Endometrial microvascular endothelial cells (primary cell): ENCODE data around the gene MX2. TPM values are rescaled to one million over a fixed set of nuclear protein-coding genes. Genes with fewer than 3 reads are reported as not detected.
"Not testable (repeated sequence)": the region's sequence is repeated elsewhere in the genome, so short reads cannot be mapped to it uniquely, and the experiment has no call there.

Experiments used
- in situ Hi-C: cut with HindIII; loops from 2 replicates; pipeline ENCODE4 v1.10.0; 2017; ENCODE audit warnings: low sequenced_read_pairs, low pct_unique_long_range_greater_than_20kb; ENCODE audit errors: inconsistent ontology term
- total RNA-seq: library from RNA; depleted of rRNA; stranded (reverse); fragments of >200 nt; gene quantifications from one replicate; pipeline ENCODE4 v1.2.3, GENCODE V29; 2015; ENCODE audit errors: inconsistent ontology term

The MX2 gene, protein sequence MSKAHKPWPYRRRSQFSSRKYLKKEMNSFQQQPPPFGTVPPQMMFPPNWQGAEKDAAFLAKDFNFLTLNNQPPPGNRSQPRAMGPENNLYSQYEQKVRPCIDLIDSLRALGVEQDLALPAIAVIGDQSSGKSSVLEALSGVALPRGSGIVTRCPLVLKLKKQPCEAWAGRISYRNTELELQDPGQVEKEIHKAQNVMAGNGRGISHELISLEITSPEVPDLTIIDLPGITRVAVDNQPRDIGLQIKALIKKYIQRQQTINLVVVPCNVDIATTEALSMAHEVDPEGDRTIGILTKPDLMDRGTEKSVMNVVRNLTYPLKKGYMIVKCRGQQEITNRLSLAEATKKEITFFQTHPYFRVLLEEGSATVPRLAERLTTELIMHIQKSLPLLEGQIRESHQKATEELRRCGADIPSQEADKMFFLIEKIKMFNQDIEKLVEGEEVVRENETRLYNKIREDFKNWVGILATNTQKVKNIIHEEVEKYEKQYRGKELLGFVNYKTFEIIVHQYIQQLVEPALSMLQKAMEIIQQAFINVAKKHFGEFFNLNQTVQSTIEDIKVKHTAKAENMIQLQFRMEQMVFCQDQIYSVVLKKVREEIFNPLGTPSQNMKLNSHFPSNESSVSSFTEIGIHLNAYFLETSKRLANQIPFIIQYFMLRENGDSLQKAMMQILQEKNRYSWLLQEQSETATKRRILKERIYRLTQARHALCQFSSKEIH
- 5.2 TPM for total RNA-seq

DNA sequence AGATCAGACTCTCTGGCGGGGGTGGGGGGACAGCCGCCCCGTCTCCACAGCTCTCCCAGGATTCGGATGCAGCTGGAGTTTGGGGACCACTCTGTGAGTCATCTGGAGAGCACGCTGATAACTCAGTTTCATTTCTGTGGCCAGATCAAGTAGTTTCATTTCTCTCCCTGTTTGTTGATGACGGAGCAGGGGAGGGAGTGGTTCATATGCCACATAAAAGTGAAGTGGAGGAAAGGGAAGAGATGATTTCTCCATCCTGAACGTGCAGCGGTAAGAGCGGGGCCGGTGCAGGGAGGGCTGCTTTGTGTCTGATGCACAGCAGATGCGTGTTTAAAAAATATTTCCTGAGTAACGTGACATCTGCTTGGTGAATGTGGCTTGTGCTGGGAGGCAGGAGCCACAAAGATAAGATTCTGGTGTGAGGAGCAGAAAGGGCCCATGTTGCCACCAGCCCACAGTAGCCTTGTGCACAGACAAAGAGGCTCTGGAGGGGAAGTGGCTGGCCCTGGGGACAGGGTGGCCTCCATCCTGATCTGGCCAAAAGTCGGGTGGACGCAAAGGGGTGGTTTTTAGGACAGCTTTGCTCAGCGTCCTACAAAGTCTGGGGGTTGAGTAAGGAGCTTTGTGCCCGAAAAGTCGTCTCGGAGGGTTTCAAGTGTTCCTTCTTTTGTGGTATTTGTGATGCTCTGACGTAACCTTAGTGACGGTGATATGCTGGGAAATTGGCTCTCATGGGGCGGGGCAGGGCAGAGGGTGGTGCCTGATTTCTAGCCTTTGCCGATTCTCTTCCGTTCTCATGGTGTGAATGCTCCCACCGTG lies at the start of gene MX2:
TSS of gene MX2 (plus strand) at position 242 of the 819 bp plus-strand sequence. CDS start 14,880 bp downstream, outside the sequence.
- in situ Hi-C loops = no loop called here

DNA sequence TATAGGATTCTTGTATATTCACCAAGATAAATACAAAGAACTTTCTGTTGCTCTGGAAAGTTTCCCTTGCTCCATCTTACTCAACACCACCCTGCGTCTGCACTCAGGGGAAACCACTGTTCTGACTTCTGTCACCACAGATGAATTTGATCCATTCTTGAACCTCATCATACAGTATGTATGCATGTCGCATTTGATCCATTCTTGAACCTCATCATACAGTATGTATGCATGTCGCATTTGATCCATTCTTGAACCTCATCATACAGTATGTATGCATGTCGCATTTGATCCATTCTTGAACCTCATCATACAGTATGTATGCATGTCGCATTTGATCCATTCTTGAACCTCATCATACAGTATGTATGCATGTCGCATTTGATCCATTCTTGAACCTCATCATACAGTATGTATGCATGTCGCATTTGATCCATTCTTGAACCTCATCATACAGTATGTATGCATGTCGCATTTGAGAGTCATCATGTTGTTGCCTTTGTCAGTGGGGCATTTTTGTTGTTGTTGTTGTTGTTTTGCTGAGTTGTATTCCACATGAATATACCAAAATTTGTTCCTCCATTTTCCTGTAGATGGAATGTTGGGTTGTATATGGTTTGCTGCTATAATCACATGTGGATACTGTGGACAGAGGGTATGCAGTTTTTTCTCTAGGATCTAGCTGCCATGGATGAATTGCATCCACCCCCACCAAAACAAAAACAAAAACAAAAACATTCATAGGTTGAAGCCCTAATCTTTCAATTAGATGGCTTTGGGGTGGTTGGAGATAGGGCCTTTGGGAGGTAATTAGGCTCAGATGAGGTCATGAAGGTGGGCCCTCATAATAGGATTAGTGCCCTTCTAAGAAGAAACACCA lies 48.3 kb upstream of the MX2 start:
- in situ Hi-C loops = not testable (repeated sequence)

DNA sequence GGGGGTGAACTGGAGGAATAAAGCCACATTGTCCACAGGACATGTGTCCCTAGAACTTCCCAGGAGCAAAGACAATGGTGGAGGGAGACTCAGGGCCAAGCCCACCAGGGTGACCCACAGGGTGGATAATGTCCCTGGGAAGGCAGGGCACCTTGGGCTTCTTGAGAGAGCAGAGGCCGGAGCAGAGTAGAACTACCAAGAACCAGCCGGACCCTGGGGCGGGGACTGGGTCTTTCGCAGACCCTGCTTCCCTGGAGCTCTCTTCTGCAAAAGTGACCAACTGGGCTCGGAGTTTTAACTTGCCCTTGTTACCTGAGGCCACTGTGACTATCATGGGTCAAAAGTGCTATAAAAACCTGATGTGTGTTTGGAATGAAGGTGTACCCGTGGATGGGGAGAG lies 46.1 kb upstream of the MX2 start:
- in situ Hi-C loops = no loop called here

DNA sequence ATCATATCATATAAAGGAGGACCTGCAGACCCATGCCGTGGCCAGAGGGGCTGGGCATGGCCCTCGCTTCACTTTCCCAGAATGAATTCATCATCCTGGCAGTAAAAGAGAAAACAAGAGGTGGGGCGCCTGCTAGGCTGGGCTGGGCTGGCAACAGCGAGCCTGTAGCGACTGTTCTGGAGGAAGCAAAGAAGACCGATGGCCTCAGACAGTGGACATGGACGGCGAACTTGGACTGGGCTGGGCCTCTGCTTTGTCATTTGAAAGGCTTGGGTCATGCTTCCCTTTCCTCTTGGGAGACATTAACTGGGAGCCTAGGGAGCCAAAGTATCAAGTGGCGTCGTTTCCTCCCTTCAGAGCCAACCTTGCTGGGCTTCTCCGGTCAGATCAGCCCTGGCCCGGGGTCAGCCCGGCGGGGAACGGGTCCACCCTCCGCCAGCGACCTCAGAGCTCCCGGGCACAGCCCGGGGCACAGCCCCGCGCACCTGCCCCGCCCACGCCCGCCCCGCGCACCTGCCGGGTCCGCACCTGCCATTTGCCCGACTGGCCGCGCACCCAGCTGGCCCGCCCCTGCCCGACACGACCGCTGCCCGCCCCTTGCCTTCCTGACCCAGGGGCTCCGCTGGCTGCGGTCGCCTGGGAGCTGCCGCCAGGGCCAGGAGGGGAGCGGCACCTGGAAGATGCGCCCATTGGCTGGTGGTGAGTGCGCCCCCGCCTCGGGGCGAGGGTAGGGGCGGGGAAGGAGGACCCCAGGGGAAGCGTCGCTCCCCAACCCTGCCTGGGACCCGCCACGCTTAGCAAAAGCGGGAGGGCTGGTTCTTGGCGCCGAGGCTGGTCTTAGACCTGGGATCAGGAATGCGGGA lies 45.4 kb upstream of the MX2 start, which contains the start of gene FAM3B:
TSS of gene FAM3B (plus strand) at position 602 of the 863 bp plus-strand sequence. CDS start at position 681, 79 bp downstream.
- in situ Hi-C loops = no loop called here

DNA sequence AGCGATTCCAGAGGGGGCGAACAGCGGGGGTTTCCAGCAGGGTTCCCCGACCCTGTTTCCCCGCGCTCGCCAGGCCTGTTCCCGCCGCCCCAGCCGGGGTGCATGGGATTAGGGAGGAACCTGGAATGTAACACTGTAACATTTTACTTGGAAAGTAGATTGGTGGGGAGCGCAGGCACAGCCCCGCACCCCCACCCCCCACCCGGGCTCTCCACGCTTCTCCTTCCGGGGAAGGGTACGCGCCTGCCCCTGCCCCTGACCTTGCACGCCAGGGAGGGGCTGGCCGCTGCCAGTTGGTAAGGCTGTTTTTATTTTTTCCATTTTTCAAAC lies 44.8 kb upstream of the MX2 start:
- in situ Hi-C loops = no loop called here

DNA sequence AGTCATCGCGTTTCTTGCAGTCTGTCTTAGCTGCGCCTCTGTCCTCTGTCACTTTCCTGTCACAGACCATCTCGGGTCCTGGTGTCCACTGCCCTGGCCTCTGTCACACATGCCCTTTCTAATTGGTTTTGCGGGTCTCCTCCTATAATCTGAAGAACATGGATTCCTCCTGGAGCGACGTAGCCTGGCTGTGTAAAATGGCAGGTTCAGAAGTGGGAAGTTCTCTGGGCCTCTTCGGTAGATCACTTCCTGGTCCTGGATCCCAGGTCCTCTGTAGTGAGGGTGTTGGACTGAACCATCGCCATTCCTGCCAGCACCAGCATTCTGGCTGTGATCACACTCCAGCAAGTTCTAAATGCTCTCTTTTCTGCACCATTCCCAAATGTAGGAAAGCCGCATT lies 44.4 kb upstream of the MX2 start:
- in situ Hi-C loops = no loop called here

DNA sequence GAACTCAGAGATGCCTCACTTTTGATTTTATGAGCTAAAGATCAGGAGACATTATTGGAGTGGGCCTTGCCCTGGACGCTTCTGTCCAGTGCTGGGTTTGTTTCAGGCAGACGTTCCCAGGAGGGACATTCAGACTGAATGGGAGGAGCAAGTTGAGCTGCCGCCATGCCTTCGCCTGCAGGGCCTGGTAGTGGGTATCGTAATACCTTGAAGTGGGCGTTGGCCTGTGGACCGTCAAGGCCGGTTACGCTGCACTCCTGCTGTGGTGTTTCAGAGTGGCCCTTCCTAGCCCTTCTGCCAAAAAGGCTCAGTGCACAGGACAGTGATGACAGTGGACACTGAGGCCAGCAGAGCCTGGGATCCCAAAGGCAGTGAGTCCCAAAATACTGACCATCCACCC lies 43.6 kb upstream of the MX2 start:
- in situ Hi-C loops = no loop called here

DNA sequence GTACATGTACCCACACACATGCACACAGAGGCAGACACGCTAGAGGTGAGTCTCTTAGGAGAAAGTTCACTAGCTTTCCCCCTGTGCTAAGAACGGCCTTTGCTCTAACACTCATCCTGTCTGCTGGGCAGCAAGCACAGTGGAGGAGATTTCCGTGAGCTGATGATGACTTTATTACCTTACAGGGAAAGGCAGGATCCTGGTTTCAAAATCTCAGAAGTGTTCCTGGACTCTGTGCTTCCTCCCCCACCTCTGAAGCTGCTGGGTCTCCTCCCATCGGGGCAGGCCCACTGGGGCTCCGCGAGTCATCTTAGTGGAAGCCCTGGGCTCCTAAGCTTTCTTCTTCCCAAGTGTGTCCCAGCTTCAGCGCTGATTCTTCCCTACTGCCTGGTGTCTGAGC lies 42.6 kb upstream of the MX2 start:
- in situ Hi-C loops = no loop called here

DNA sequence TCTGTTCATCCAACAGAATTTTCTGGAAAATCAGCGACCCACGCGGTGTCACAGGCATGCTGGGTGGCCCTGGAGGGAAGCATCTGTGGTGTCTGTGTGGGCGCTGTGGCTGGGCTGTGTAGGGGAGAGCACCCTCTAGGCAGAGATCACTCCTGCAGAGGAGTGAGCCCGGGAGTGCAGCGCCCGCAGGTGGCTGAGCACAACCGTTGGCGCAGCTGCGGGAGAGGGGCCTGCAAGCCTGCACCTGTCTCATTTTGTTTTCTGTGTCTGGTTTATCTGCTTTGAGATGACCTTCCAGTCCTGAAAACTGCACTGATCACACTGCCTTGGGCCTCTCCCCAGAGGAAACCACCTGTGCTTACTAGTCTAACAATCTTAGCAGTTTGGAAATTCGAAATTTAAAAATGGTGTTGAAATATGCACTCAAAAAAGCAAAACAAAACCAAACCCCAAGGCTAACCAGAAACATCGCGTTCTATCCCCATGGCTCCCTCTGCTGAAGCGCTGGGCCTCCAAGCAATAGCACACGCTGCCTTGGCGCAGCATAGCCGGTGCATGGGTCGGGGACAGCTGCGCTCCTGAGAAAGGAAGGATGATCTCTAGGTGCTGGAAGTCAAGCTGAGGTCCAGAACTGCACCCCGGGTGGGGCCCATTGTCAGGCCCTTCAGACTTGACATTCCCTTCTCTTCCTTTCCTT lies 40.5 kb upstream of the MX2 start:
- in situ Hi-C loops = no loop called here

DNA sequence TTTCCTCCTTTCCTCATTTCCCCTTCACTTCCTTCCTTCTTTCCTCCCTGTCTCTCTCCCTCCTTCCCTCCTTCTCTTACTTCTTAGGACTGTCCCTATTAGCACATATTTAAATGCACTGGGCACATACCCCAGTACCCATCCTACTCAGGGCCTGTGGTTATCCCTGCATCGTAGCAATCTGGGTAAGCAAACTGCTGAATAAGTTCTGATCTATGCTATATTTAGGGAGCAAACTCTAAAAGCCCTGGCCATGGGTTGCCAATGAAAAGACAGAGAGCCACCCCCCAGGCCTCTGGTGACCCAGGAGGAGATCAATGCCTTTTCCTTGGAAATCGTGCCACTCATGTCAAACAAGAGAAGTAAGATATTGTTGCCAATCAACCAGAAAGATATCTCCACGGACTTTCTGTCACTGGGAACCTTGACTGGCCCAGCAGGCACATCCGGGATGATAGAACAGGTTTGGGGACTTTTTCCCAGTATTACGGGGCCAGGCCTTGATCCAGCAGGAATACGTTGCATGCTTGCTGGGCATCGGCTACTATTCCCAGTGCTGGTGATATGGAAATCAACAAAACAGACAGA lies 39.8 kb upstream of the MX2 start:
- in situ Hi-C loops = no loop called here

DNA sequence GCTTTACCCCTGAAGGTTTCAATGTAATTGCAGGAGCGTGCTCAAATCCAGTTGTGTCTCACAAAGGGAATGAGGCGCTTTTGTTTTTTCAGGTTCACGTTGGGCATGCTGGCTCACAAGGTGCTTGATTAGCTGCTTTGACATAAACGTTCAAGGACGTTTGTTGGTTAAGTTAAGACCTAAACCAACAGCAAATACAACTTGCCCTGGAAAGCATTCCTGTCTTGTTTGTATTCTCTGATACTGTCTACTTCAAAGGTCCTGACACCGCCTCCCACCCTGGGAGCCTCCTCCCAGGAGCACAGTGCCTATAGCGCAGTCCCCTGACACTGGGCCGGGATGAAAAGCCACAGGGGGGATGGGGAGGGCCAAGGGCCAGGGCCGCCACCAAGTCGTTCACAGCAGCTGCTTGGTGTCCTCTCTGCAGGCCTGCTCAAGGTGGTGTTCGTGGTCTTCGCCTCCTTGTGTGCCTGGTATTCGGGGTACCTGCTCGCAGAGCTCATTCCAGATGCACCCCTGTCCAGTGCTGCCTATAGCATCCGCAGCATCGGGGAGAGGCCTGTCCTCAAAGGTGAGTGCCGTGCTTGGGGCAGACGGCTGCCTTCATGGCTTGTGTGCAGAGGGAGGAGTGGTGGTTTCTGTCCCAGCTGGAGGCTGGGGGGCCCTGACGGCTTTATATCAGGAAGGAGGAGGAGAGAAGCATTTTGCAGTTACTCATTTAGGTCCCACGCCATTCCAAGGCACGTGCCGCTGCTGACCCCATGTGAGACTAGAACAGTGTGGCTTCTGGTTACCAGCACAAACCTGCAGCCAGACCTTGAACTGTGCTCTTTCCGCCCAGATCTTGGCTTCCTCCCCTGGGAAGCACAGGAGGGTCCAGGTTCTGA lies 39.1 kb upstream of the MX2 start:
- in situ Hi-C loops = no loop called here

DNA sequence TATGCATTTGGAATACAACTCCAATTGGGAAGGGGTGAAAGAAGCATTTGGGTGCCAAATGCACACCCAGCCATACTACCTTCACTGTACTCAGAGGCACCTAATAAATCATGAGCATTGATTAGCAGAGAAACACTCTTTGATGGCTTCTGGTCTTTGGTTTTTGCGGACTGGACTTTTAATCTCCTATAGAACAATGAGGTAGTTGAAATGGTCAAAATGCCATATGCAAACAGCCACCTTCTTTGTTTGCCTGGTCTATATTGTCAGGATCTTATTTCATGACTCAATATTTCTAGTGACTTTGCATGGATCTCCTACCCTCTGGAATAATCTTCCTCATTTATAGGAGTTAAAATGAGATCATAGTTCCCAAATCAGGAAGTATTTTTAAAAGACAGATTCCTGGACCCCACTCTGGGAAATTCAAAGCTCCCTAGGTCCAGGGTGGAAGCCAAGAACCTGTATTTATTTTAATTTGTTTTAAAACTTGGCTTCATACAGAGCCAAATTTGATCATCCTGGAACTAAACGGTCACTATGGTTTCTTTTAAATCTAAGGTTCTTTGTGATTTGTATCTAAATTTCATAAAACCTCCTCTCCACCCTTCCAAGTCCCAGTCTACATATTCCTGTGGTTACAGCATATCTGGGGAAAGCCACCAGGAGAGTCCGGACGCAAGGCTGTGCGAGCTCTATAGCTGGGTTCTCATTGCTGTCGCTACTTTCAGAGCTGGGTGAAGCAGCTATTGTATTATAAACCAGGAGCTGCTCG lies 36.5 kb upstream of the MX2 start:
- in situ Hi-C loops = no loop called here

DNA sequence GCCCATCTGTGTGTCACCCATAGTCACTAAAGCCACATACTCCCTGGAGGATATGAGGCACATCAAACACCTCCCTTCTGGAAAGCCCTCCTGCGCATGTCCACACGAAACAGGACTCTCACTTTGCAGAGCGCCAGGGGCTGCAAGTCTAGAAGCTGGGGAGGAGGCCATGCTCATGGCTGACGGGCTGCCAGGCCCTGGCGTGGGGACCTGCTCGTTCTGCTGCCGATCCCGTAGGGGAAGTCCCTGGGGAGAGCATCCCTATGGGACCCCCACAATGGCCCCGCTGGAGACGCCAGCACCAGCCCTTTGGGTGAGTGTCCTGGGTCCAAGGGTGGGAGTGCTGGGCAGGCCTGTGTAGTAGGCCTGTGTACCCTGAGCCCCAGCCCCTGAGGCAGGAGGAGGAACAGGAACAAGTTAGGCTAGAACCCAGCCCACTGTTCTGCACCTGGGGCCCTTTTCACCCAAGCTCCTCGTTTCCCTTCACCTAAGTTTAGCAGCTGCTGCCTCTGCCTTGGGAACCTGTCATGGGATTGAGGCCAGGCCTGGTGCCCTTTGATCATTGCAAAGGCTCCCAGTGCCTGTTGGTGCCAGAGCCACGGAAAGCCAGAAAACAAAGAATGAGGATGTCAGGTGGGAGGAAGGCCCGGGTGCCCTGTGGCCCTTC lies 35.3 kb upstream of the MX2 start:
- in situ Hi-C loops = no loop called here

DNA sequence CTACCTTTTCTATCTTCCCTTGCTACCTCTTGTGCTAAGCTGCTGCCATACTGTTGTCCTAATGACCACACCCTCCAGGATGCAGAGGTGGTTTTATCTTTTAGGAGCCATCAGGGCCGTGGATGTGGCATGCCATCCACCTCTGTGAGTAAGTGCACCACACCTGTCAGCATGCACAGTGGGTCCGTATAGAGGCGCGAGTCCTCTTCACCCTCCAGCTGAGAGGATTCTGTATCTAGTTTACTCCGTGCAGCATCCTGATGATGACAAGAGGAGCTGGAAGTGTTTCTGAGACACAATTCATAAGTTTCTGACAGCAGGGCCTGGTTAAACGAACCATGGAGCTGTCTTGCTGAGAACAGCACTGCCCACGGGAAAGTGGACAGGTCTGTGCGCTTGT lies 34.1 kb upstream of the MX2 start:
- in situ Hi-C loops = no loop called here
